Suprapubic skin (tissue), 4 donors: ENCODE data around the gene C3. TPM values are rescaled to one million over a fixed set of nuclear protein-coding genes. Genes with fewer than 3 reads are reported as not detected.

ENCODE experiments used
- DNase-seq, 2 donors: peaks; one replicate each; pipeline ENCODE4 v3.0.0-alpha.2; 2019; ENCODE audit warnings: low spot score in 2 of 2
- H3K27ac ChIP-seq: fragments of 200-600 bp; sonication (generic); one replicate; pipeline ENCODE4 v1.5.1; 2019
- H3K27me3 ChIP-seq: fragments of 200-600 bp; sonication (generic); one replicate; pipeline ENCODE4 v1.5.1; 2019
- H3K36me3 ChIP-seq: fragments of 200-600 bp; sonication (generic); one replicate; pipeline ENCODE4 v1.5.1; 2019
- H3K4me1 ChIP-seq: fragments of 200-600 bp; sonication (generic); one replicate; pipeline ENCODE4 v1.5.1; 2019
- H3K4me3 ChIP-seq: fragments of 200-600 bp; sonication (generic); one replicate; pipeline ENCODE4 v1.5.1; 2019; ENCODE audit warnings: mild to moderate bottlenecking
- H3K9me3 ChIP-seq: fragments of 200-600 bp; sonication (generic); one replicate; pipeline ENCODE4 v1.5.1; 2019
- CTCF ChIP-seq, 2 donors: fragments of 200-600 bp in 1 of 2; fragments of 450-650 bp in 1 of 2; sonication (generic) in 1 of 2; IDR thresholded peaks; one replicate each; pipeline ENCODE4 v1.5.1; 2016 to 2019; ENCODE audit warnings: antibody characterized with exemption in 2 of 2, mild to moderate bottlenecking in 1 of 2, moderate library complexity in 1 of 2
- EP300 ChIP-seq: sonication (generic); formaldehyde crosslinking; IDR thresholded peaks from one replicate; pipeline ENCODE4 v1.6.1; 2017; ENCODE audit warnings: antibody characterized with exemption
- POLR2A ChIP-seq, 2 donors: fragments of 450-650 bp; IDR thresholded peaks; one replicate each; pipeline ENCODE4 v1.6.1; 2017; ENCODE audit warnings: antibody characterized with exemption in 2 of 2, mild to moderate bottlenecking in 2 of 2, moderate library complexity in 2 of 2
- POLR2AphosphoS5 ChIP-seq, 3 donors: sonication (generic); formaldehyde crosslinking; IDR thresholded peaks; one replicate each; pipeline ENCODE4 v1.6.1; 2017; ENCODE audit warnings: antibody characterized with exemption in 3 of 3
- WGBS: methylation state at CpG from one replicate; pipeline ENCODE4 v1.1.5; 2018; 5-methylcytosine and 5-hydroxymethylcytosine counted together
- total RNA-seq, 4 donors: library from RNA; depleted of rRNA; stranded (reverse); fragments of >200 nt; gene quantifications; one replicate each; pipeline ENCODE4 v1.1.0, GENCODE V29; 2016

The C3 gene
- total RNA-seq, 4 donors from 2014 or later: 55.3 to 109 (median 86.8) TPM

- peaks cover 19% of the 10 kb centered on the region for H3K4me1 ChIP-seq
- 92% methylated on average over 16 of the region's 16 CpGs for WGBS
- DNase-seq: no peak
- no peak overlapping the region for H3K4me3 ChIP-seq
- H3K27me3 ChIP-seq: no peaks in the 10 kb centered on the region
- H3K27ac ChIP-seq: no peak overlapping the region
- H3K9me3 ChIP-seq: no peaks in the 10 kb centered on the region
- TF ChIP-seq CTCF (IDR thresholded peaks at IDR 0.05) (no peak), POLR2AphosphoS5 (IDR thresholded peaks at IDR 0.05) (no peak), POLR2A (IDR thresholded peaks at IDR 0.05) (no peak)
- H3K36me3 ChIP-seq: no peaks in the 10 kb centered on the region
Measured at GRCh38 chr19:6725513-6726231, 5.2 kb upstream of the C3 start.

GRCh38 chr19:6724631-6725492, 4.4 kb upstream of the C3 start:
- Histone ChIP-seq H3K9me3 (no peaks in the 10 kb centered on the region), H3K36me3 (no peaks in the 10 kb centered on the region), H3K27me3 (no peaks in the 10 kb centered on the region), H3K4me3 (no peak overlapping the region), H3K27ac (no peak overlapping the region), H3K4me1 (peaks cover 24% of the 10 kb centered on the region)
- TF ChIP-seq POLR2A (IDR thresholded peaks at IDR 0.05) (no peak), POLR2AphosphoS5 (IDR thresholded peaks at IDR 0.05) (no peak), CTCF (IDR thresholded peaks at IDR 0.05) (no peak), EP300 (no peak)
- DNase-seq: no peak
- 70% methylated on average over 15 of the region's 15 CpGs for WGBS

- no peak overlapping the region for H3K4me3 ChIP-seq
Measured at GRCh38 chr19:6723738-6724137, 3.3 kb upstream of the C3 start.

GRCh38 chr19:6723108-6723618, 2.7 kb upstream of the C3 start:
- H3K36me3 ChIP-seq: no peaks in the 10 kb centered on the region
- DNase-seq: peak in 1 of 2 donors; percentile 72
- no peaks in the 10 kb centered on the region for H3K27me3 ChIP-seq
- 12% methylated on average over 13 of the region's 13 CpGs for WGBS
- peaks cover 24% of the 10 kb centered on the region for H3K4me1 ChIP-seq
- H3K4me3 ChIP-seq: no peak overlapping the region
- TF ChIP-seq POLR2AphosphoS5 (IDR thresholded peaks at IDR 0.05): no peak
- no peak for TF ChIP-seq EP300
- no peak for TF ChIP-seq POLR2A (IDR thresholded peaks at IDR 0.05)
- no peak for TF ChIP-seq CTCF (IDR thresholded peaks at IDR 0.05)
- H3K27ac ChIP-seq: peak overlapping the region; percentile 54
- no peaks in the 10 kb centered on the region for H3K9me3 ChIP-seq

More at GRCh38 chr19:6723738-6724137, 3.3 kb upstream of the C3 start:
- WGBS: 56% methylated on average over 5 of the region's 5 CpGs
- no peak for DNase-seq
- H3K9me3 ChIP-seq: no peaks in the 10 kb centered on the region
- H3K27me3 ChIP-seq: no peaks in the 10 kb centered on the region
- peak overlapping the region; percentile 54 for H3K27ac ChIP-seq
- peaks cover 24% of the 10 kb centered on the region for H3K4me1 ChIP-seq
- H3K36me3 ChIP-seq: no peaks in the 10 kb centered on the region
- no peak for TF ChIP-seq POLR2A (IDR thresholded peaks at IDR 0.05)
- TF ChIP-seq POLR2AphosphoS5 (IDR thresholded peaks at IDR 0.05): no peak
- no peak for TF ChIP-seq EP300
- no peak for TF ChIP-seq CTCF (IDR thresholded peaks at IDR 0.05)

GRCh38 chr19:6721773-6722172, 1.3 kb upstream of the C3 start:
- DNase-seq: no peak
- 80% methylated on average over 5 of the region's 5 CpGs for WGBS

More at GRCh38 chr19:6721773-6722172, 1.3 kb upstream of the C3 start:
- TF ChIP-seq POLR2AphosphoS5 (IDR thresholded peaks at IDR 0.05) (no peak), CTCF (IDR thresholded peaks at IDR 0.05) (no peak), EP300 (no peak), POLR2A (IDR thresholded peaks at IDR 0.05) (no peak)
- Histone ChIP-seq H3K36me3 (no peaks in the 10 kb centered on the region), H3K27ac (no peak overlapping the region), H3K9me3 (no peaks in the 10 kb centered on the region), H3K27me3 (no peaks in the 10 kb centered on the region), H3K4me3 (no peak overlapping the region), H3K4me1 (peaks cover 24% of the 10 kb centered on the region)
